Ishikawa (cell line): ENCODE results near the gene NKAIN2.

Experiments
- CEBPB ChIP-seq: IDR thresholded peaks from 2 replicates; pipeline ENCODE4 v1.6.1; 2012
- CREB1 ChIP-seq: IDR thresholded peaks from 2 replicates; pipeline ENCODE4 v1.6.1; 2012; ENCODE audit warnings: low read depth
- EGR1 ChIP-seq: IDR thresholded peaks from 2 replicates; pipeline ENCODE4 v1.6.1; 2012
- EP300 ChIP-seq: IDR thresholded peaks from 2 replicates; pipeline ENCODE4 v1.6.1; 2012; ENCODE audit warnings: borderline replicate concordance
- FOXM1 ChIP-seq: IDR thresholded peaks from 2 replicates; pipeline ENCODE4 v1.6.1; 2012; ENCODE audit warnings: low read depth, borderline replicate concordance
- MAX ChIP-seq: IDR thresholded peaks from 2 replicates; pipeline ENCODE4 v1.6.1; 2012
- NFIC ChIP-seq: IDR thresholded peaks from 2 replicates; pipeline ENCODE4 v1.6.1; 2012
- RAD21 ChIP-seq: IDR thresholded peaks from 2 replicates; pipeline ENCODE4 v1.6.1; 2012; ENCODE audit warnings: low read depth
- TAF1 ChIP-seq: IDR thresholded peaks from 2 replicates; pipeline ENCODE4 v1.6.1; 2012; ENCODE audit warnings: low read depth, mild to moderate bottlenecking
- TCF12 ChIP-seq: IDR thresholded peaks from 2 replicates; pipeline ENCODE4 v1.6.1; 2012; ENCODE audit warnings: low read depth
- TEAD4 ChIP-seq: IDR thresholded peaks from 2 replicates; pipeline ENCODE4 v1.6.1; 2012
- USF1 ChIP-seq: IDR thresholded peaks from 2 replicates; pipeline ENCODE4 v1.6.1; 2012
- YY1 ChIP-seq: IDR thresholded peaks from 2 replicates; pipeline ENCODE4 v1.6.1; 2012; ENCODE audit warnings: low read depth
- ZBTB7A ChIP-seq: IDR thresholded peaks from 2 replicates; pipeline ENCODE4 v1.6.1; 2012; ENCODE audit warnings: low read depth
- TF ChIP-seq, protein P1 (sequence below): IDR thresholded peaks from 2 replicates; pipeline ENCODE4 v1.6.1; 2012; ENCODE audit warnings: low read depth, mild to moderate bottlenecking

Gene NKAIN2

GRCh38 chr6:123838505-123839234 lies 35.0 kb downstream of the NKAIN2 start:
- TF ChIP-seq YY1 (no peak), CREB1 (no peak), ZBTB7A (no peak), EP300 (no peak), USF1 (no peak), RAD21 (no peak), TEAD4 (no peak), MAX (no peak), TAF1 (no peak), CEBPB (no peak), EGR1 (no peak), TCF12 (no peak), FOXM1 (no peak), NFIC (no peak)
- TF ChIP-seq, protein P1, sequence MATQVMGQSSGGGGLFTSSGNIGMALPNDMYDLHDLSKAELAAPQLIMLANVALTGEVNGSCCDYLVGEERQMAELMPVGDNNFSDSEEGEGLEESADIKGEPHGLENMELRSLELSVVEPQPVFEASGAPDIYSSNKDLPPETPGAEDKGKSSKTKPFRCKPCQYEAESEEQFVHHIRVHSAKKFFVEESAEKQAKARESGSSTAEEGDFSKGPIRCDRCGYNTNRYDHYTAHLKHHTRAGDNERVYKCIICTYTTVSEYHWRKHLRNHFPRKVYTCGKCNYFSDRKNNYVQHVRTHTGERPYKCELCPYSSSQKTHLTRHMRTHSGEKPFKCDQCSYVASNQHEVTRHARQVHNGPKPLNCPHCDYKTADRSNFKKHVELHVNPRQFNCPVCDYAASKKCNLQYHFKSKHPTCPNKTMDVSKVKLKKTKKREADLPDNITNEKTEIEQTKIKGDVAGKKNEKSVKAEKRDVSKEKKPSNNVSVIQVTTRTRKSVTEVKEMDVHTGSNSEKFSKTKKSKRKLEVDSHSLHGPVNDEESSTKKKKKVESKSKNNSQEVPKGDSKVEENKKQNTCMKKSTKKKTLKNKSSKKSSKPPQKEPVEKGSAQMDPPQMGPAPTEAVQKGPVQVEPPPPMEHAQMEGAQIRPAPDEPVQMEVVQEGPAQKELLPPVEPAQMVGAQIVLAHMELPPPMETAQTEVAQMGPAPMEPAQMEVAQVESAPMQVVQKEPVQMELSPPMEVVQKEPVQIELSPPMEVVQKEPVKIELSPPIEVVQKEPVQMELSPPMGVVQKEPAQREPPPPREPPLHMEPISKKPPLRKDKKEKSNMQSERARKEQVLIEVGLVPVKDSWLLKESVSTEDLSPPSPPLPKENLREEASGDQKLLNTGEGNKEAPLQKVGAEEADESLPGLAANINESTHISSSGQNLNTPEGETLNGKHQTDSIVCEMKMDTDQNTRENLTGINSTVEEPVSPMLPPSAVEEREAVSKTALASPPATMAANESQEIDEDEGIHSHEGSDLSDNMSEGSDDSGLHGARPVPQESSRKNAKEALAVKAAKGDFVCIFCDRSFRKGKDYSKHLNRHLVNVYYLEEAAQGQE = no peak

DNA sequence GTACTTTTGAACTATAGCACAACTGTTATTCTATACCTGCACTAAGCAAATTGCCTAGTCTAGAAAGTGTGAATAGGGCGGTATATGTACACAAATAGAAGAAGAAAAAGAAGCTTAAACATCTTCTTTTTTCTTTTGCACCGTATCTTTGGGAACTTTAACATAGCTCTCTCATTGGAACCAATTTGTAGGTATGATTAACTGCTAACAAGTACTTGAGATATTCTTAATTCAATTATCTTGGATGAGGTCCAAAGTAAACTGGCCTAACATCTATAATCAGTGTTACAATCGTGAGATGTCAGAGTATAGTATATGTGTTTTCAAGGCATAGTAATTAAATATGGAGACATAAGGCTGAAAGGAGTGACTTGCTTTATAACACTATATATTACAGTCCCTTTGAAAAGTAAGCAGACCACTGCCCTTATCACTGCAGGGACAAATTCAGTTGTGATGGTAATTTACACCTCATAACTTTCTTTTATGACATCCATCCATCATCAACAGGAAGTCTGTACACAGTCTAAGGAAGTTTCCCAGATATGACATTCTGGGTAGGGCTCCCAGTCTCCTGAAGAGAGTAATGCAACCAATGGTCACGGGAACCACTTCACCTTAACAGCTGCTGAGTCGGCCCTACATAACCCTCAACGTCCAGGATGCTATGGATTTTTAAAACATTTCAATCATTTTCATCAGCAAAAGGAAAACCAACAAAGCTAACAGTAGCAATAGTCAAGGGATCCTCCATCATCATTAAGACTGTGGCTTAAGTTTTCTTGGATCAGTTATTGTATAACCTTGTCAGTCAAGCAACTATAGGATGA lies 37.6 kb downstream of the NKAIN2 start:
- TF ChIP-seq CREB1 = no peak
- TF ChIP-seq CEBPB = no peak
- no peak for TF ChIP-seq TCF12
- TF ChIP-seq EGR1 = no peak
- TF ChIP-seq NFIC = no peak
- no peak for TF ChIP-seq EP300
- TF ChIP-seq, protein P1 = no peak

GRCh38 chr6:123844011-123844410 lies 40.3 kb downstream of the NKAIN2 start:
- TF ChIP-seq, protein P1 = no peak
- no peak for TF ChIP-seq RAD21
- TF ChIP-seq NFIC = no peak
- no peak for TF ChIP-seq CEBPB

- TF ChIP-seq TEAD4 (no peak), CEBPB (no peak), NFIC (no peak), MAX (no peak), FOXM1 (no peak), EP300 (no peak), EGR1 (no peak), TCF12 (no peak), CREB1 (no peak), YY1 (no peak)
- TF ChIP-seq, protein P1 = no peak
Measured at GRCh38 chr6:123848347-123848746, 44.7 kb downstream of the NKAIN2 start.
